GM19025 (cell line): ENCODE data around the gene ZNF579.
"Not testable (repeated sequence)": the region's sequence is repeated elsewhere in the genome, so short reads cannot be mapped to it uniquely, and the experiment has no call there.

Source experiments
- ATAC-seq: cut with Tn5 transposase; IDR thresholded peaks from one replicate; pipeline ENCODE4 v1.9.1; 2021; ENCODE audit warnings: mild to moderate bottlenecking, low read depth, moderate library complexity; ENCODE audit not compliant: unreplicated experiment

The ZNF579 gene

DNA sequence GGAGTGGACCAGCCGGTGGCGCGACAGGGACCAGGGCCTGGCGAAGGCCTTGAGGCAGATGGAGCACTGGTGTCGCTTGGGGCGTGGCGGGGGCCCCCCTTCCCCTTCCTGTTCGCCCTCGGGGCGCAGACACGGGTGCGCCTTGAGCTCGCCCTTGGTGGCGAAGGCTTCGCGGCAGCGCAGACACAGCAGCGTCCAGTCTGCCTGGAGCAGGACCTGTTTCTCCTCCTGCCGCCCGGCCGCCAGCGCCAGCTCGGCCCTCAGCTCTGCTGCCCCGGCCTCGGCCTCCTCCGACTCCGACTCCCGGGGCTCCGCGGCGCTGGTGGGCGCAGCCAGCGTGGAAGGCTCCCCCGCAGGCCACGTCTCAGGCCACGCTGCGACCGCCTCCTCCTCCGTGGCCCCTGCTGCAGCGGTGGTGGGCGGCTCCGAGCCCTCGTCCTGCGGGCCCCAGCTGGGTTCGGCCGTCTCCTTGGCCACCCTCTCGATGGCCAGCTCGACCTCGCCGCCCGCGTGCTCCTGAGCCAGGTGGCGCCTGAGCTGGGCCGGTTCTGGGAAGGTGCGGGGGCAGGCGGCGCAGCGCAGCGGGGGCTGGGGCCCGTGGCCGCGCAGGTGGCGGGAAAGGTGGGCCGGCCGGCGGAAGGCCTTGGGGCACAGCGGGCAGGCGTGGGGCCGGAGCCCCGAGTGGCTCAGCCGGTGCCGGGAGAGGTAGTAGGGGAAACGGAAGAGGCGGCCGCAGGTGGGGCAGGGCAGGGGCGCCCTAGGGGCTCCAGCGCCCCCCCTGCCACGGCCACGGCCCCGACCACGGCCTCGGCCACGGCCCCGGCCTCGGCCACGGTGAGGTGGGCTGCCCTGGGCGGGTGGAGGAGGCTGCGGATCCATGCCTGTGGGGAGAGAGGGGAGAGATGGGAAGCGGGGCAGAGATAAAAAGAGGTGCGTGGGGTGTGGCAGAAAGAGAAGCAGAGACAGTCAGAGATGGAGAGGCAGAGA is 1.6 kb downstream of the ZNF579 start:
- ATAC-seq, result no peak

GRCh38 chr19:55578031-55578760 is 2.5 kb downstream of the ZNF579 start:
- ATAC-seq, result no peak

- ATAC-seq, result no peak
Measured at GRCh38 chr19:55576746-55577145, 3.9 kb downstream of the ZNF579 start.

GRCh38 chr19:55573929-55574328 is 6.7 kb downstream of the ZNF579 start:
- not testable (repeated sequence) for ATAC-seq

DNA sequence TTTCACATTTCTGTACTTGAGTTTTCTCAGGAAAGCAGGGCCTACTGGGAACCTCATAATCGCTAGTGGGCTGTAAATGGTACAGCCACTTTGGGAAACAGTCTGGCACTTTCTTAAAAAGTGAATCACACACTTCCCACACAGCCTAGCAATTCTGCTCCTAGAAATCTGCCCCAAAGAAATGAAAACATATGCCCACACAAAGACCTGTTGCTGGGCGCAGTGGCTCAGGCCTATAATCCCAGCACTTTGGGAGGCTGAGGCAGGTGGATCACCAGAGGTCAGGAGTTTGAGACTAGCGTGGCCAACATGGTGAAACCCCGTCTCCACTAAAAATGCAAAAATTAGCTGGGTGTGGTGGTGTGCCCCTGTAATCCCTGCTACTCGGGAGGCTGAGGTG is 11.2 kb downstream of the ZNF579 start:
- ATAC-seq, result not testable (repeated sequence)

GRCh38 chr19:55567708-55568328 is 12.8 kb downstream of the ZNF579 start:
- no peak for ATAC-seq

DNA sequence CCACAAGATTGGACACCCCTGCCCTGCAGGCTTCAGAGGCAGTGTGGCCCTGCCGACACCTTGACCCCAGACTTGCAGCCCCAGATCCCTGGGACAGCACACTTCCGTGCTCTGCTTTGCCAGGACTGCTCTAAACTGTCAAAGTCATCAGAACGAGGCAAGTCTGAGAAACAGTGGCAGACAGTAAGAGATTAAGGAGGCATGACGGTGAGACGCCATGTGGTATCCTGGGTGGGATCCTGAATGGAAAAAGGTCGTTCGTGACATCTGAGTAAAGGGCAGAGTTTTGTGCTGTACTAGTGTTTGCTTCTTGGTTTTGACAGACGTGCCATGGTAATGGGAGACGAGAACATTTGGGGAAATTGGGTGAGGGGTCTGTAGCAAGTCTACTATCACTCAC is 13.8 kb downstream of the ZNF579 start:
- no peak for ATAC-seq

DNA sequence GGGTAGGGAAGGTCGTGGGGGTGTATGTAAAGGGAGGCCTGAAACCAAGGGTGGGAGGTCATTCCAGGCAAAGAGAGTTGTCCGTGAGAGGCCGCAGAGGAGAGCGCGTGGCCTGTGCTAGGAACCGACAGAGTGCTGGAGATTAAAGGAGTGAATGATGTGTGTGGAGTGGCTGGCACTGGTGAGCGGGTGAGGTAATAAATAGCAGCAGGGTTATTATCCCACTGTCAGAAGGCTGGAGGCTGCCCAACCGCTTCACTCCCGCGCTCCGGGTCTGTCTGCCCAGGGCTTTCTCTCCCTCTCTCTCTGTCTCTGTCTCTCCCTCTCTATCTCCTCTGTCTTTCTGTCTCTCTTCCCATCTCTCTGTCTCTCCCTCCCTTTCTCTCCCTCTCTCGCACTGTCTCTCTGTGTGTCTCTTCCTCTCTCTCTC is 17.4 kb downstream of the ZNF579 start:
- no peak for ATAC-seq

GRCh38 chr19:55559684-55560083 is 21.0 kb downstream of the ZNF579 start:
- no peak for ATAC-seq

GRCh38 chr19:55554741-55555152 is 25.9 kb downstream of the ZNF579 start:
- ATAC-seq, result no peak

DNA sequence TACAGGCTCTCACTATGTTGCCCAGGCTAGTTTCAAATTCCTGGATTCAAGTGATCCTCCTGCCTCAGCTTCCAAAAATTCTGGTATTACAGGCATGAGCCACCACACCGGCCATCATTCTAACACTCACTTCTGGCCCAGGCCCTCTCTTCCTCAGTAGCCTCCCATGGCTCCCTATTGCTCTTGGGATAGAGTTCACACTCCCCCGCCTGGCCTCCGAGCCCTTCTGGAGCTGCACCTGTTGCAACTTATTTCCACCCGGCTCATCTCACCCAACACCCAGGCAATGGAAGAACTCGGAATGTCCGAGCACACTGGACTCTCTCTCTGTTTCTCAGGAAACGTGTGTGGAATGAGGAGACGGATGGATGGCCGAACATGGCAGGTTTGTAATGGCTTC is 26.3 kb downstream of the ZNF579 start:
- ATAC-seq, result no peak

- ATAC-seq, result no peak
Measured at GRCh38 chr19:55553217-55554182, 27.1 kb downstream of the ZNF579 start.

GRCh38 chr19:55552620-55553019 is 28.0 kb downstream of the ZNF579 start:
- ATAC-seq, result no peak

GRCh38 chr19:55552206-55552605 is 28.4 kb downstream of the ZNF579 start:
- ATAC-seq, result no peak

DNA sequence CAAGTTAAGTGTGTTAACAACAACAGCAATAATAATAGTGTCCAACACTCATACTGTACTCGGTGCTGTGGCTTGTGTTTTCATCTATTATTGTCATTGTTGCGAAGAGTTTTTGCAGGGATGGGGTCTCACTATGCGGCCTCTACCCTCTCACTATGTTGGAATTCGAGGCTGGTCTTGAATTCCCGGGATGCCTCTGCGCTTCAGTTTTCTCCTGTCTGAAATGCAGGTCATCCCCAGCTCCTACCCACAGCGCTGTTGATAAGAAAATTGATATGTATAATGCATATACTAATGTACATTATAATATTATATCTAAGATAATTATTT is 30.4 kb downstream of the ZNF579 start:
- ATAC-seq, result no peak

GRCh38 chr19:55549500-55550320 is 30.9 kb downstream of the ZNF579 start:
- no peak for ATAC-seq

GRCh38 chr19:55546822-55547614 is 33.6 kb downstream of the ZNF579 start:
- no peak for ATAC-seq

- no peak for ATAC-seq
Measured at GRCh38 chr19:55546011-55546410, 34.6 kb downstream of the ZNF579 start.
